ENCODE measurements around the gene ZDHHC22.

The ZDHHC22 gene

GRCh38 chr14:77103951-77104350 lies 37.6 kb downstream of the ZDHHC22 start:
- no peak for DNase-seq (ENCODE audit: low spot score)

GRCh38 chr14:77103475-77103874 lies 38.1 kb downstream of the ZDHHC22 start:
- no peak for DNase-seq (ENCODE audit: low spot score)

- DNase-seq (ENCODE audit: low spot score): no peak
Measured at GRCh38 chr14:77102154-77102553, 39.4 kb downstream of the ZDHHC22 start.

- DNase-seq (ENCODE audit: low spot score): no peak
Measured at GRCh38 chr14:77100961-77101360, 40.6 kb downstream of the ZDHHC22 start.

GRCh38 chr14:77099425-77100167 lies 42.0 kb downstream of the ZDHHC22 start:
- peak; percentile 51 for DNase-seq (ENCODE audit: low spot score)

GRCh38 chr14:77098529-77099353 lies 42.9 kb downstream of the ZDHHC22 start:
- DNase-seq (ENCODE audit: low spot score): peak; percentile 44

GRCh38 chr14:77097700-77098528 lies 43.7 kb downstream of the ZDHHC22 start, which contains the start of gene CIPC:
TSS of gene CIPC (plus strand) at chr14:77098258. CDS start at chr14:77105709, 7,451 bp downstream.
- DNase-seq (ENCODE audit: low spot score): peak; percentile 99

- DNase-seq (ENCODE audit: low spot score): peak; percentile 6
Measured at GRCh38 chr14:77097006-77097699, 44.4 kb downstream of the ZDHHC22 start.

GRCh38 chr14:77094672-77095284 lies 46.8 kb downstream of the ZDHHC22 start:
- DNase-seq (ENCODE audit: low spot score): peak; percentile 78

GRCh38 chr14:77092676-77093075 lies 48.9 kb downstream of the ZDHHC22 start:
- no peak for DNase-seq (ENCODE audit: low spot score)

GRCh38 chr14:77091518-77091917 lies 50.1 kb downstream of the ZDHHC22 start:
- no peak for DNase-seq (ENCODE audit: low spot score)

GRCh38 chr14:77088645-77089044 lies 52.9 kb downstream of the ZDHHC22 start:
- DNase-seq (ENCODE audit: low spot score): no peak

GRCh38 chr14:77088219-77088618 lies 53.4 kb downstream of the ZDHHC22 start:
- no peak for DNase-seq (ENCODE audit: low spot score)

GRCh38 chr14:77087631-77088030 lies 54.0 kb downstream of the ZDHHC22 start:
- no peak for DNase-seq (ENCODE audit: low spot score)

GRCh38 chr14:77086951-77087350 lies 54.6 kb downstream of the ZDHHC22 start:
- DNase-seq (ENCODE audit: low spot score): no peak

- DNase-seq (ENCODE audit: low spot score): no peak
Measured at GRCh38 chr14:77086017-77086727, 55.4 kb downstream of the ZDHHC22 start.

GRCh38 chr14:77085538-77085937 lies 56.1 kb downstream of the ZDHHC22 start:
- no peak for DNase-seq (ENCODE audit: low spot score)

GRCh38 chr14:77084985-77085384 lies 56.6 kb downstream of the ZDHHC22 start:
- DNase-seq (ENCODE audit: low spot score): no peak

- no peak for DNase-seq (ENCODE audit: low spot score)
Measured at GRCh38 chr14:77083082-77083481, 58.5 kb downstream of the ZDHHC22 start.

GRCh38 chr14:77082356-77082755 lies 59.2 kb downstream of the ZDHHC22 start:
- DNase-seq (ENCODE audit: low spot score): no peak

Measured in GM03348 (cell line).